ENCODE data around the gene PGC. TPM values are rescaled to one million over a fixed set of nuclear protein-coding genes. Genes with fewer than 3 reads are reported as not detected.

PGC gene
- total RNA-seq, 1 experiment from 2014 or later: not detected

GRCh38 chr6:41709375-41709774, 37.8 kb downstream of the PGC start:
- DNase-seq (ENCODE audit: low read depth, low spot score): no peak
- in situ Hi-C loops (cut with HindIII; ENCODE audit: low pct_unique_long_range_greater_than_20kb, low sequenced_read_pairs): no loop called here

GRCh38 chr6:41708856-41709255, 38.3 kb downstream of the PGC start:
- no peak for DNase-seq (ENCODE audit: low read depth, low spot score)
- in situ Hi-C loops (cut with HindIII; ENCODE audit: low pct_unique_long_range_greater_than_20kb, low sequenced_read_pairs): no loop called here

GRCh38 chr6:41707565-41708200, 39.5 kb downstream of the PGC start:
- DNase-seq (ENCODE audit: low read depth, low spot score): no peak
- in situ Hi-C loops (cut with HindIII; ENCODE audit: low pct_unique_long_range_greater_than_20kb, low sequenced_read_pairs): no loop called here

- in situ Hi-C loops (cut with HindIII; ENCODE audit: low pct_unique_long_range_greater_than_20kb, low sequenced_read_pairs): no loop called here
- no peak for DNase-seq (ENCODE audit: low read depth, low spot score)
Measured at GRCh38 chr6:41706876-41707564, 40.2 kb downstream of the PGC start.

GRCh38 chr6:41705996-41706835, 41.0 kb downstream of the PGC start:
- in situ Hi-C loops (cut with HindIII; ENCODE audit: low pct_unique_long_range_greater_than_20kb, low sequenced_read_pairs): no loop called here
- DNase-seq (ENCODE audit: low read depth, low spot score): peak; percentile 69

- in situ Hi-C loops (cut with HindIII; ENCODE audit: low pct_unique_long_range_greater_than_20kb, low sequenced_read_pairs): no loop called here
- DNase-seq (ENCODE audit: low read depth, low spot score): no peak
Measured at GRCh38 chr6:41705311-41705995, 41.7 kb downstream of the PGC start.

GRCh38 chr6:41704656-41705310, 42.4 kb downstream of the PGC start:
- in situ Hi-C loops (cut with HindIII; ENCODE audit: low pct_unique_long_range_greater_than_20kb, low sequenced_read_pairs): no loop called here
- no peak for DNase-seq (ENCODE audit: low read depth, low spot score)

- in situ Hi-C loops (cut with HindIII; ENCODE audit: low pct_unique_long_range_greater_than_20kb, low sequenced_read_pairs): no loop called here
- DNase-seq (ENCODE audit: low read depth, low spot score): no peak
Measured at GRCh38 chr6:41704028-41704427, 43.2 kb downstream of the PGC start.

GRCh38 chr6:41702771-41703494, 44.3 kb downstream of the PGC start:
- in situ Hi-C loops (cut with HindIII; ENCODE audit: low pct_unique_long_range_greater_than_20kb, low sequenced_read_pairs): no loop called here
- DNase-seq (ENCODE audit: low read depth, low spot score): no peak

GRCh38 chr6:41702089-41702745, 45.0 kb downstream of the PGC start:
- in situ Hi-C loops (cut with HindIII; ENCODE audit: low pct_unique_long_range_greater_than_20kb, low sequenced_read_pairs): no loop called here
- DNase-seq (ENCODE audit: low read depth, low spot score): no peak

GRCh38 chr6:41700463-41701347, 46.5 kb downstream of the PGC start:
- DNase-seq (ENCODE audit: low read depth, low spot score): no peak
- in situ Hi-C loops (cut with HindIII; ENCODE audit: low pct_unique_long_range_greater_than_20kb, low sequenced_read_pairs): no loop called here

- in situ Hi-C loops (cut with HindIII; ENCODE audit: low pct_unique_long_range_greater_than_20kb, low sequenced_read_pairs): no loop called here
- DNase-seq (ENCODE audit: low read depth, low spot score): no peak
Measured at GRCh38 chr6:41699063-41699462, 48.1 kb downstream of the PGC start.

- no peak for DNase-seq (ENCODE audit: low read depth, low spot score)
- in situ Hi-C loops (cut with HindIII; ENCODE audit: low pct_unique_long_range_greater_than_20kb, low sequenced_read_pairs): no loop called here
Measured at GRCh38 chr6:41697861-41698781, 49.1 kb downstream of the PGC start.

- no peak for DNase-seq (ENCODE audit: low read depth, low spot score)
- in situ Hi-C loops (cut with HindIII; ENCODE audit: low pct_unique_long_range_greater_than_20kb, low sequenced_read_pairs): no loop called here
Measured at GRCh38 chr6:41696788-41697187, 50.4 kb downstream of the PGC start.

- in situ Hi-C loops (cut with HindIII; ENCODE audit: low pct_unique_long_range_greater_than_20kb, low sequenced_read_pairs): no loop called here
- no peak for DNase-seq (ENCODE audit: low read depth, low spot score)
Measured at GRCh38 chr6:41695825-41696224, 51.4 kb downstream of the PGC start.

All from SK-MEL-5 (cell line).